ENCODE measurements around the gene SLC2A6. TPM values are rescaled to one million over a fixed set of nuclear protein-coding genes. Genes with fewer than 3 reads are reported as not detected.

Gene SLC2A6
- total and polyA plus RNA-seq, 2 of the 8 experiments (the other 6 are each of a cell fraction or from before 2014, with no cell fraction given) = 16.6 to 17.8 TPM

- H2BK20ac ChIP-seq (ENCODE audit: low read length) = no peak overlapping the region
- H3K9ac ChIP-seq (replicated peaks in 1 of 4; ENCODE audit: extremely low read depth in 1 of 4, low read depth in 3 of 4, low read length in 3 of 4) = no peak overlapping the region
- H3K4me2 ChIP-seq (ENCODE audit: insufficient read depth in 1 of 2, low read depth in 2 of 2, low read length in 2 of 2) = no peak overlapping the region
- H3K4ac ChIP-seq (replicated peaks; ENCODE audit: insufficient read length, low read depth, low read length) = no peak overlapping the region
- DNase-seq (ENCODE audit: low read depth in 1 of 2, low spot score in 2 of 2) = no peak
- no peak overlapping the region for H2AK5ac ChIP-seq (ENCODE audit: low read depth, low read length)
- no peak overlapping the region for H2BK15ac ChIP-seq (ENCODE audit: low read length)
- no peaks in the 10 kb centered on the region for H3K23me2 ChIP-seq (ENCODE audit: low read depth, low read length)
- no peaks in the 10 kb centered on the region for H3K79me1 ChIP-seq (ENCODE audit: low read depth, low read length)
- no peak overlapping the region for H4K91ac ChIP-seq (replicated peaks; ENCODE audit: insufficient read length, low read length)
- H2BK5ac ChIP-seq (ENCODE audit: low read depth, low read length) = no peak overlapping the region
- no peak overlapping the region for H3K14ac ChIP-seq (ENCODE audit: insufficient read length)
- WGBS, 2 experiments (ENCODE audit: extremely low coverage in 1 of 2, insufficient coverage in 1 of 2, insufficient read length in 1 of 2, insufficient replicate concordance in 2 of 2, low coverage in 1 of 2, low lambda C conversion rate in 2 of 2, missing lambda C conversion rate in 1 of 2) = 85% methylated on average over 12 of the region's 13 CpGs; no CpG with 5 or more reads in 1 of the 2 experiments
- no peak for FAIRE-seq
- H3K56ac ChIP-seq (replicated peaks; ENCODE audit: insufficient read length, low read depth, low read length) = no peak overlapping the region
- H4K20me1 ChIP-seq (replicated peaks in 1 of 2; ENCODE audit: control insufficient read depth in 1 of 2, insufficient read depth in 2 of 2, low read length in 2 of 2) = peaks cover 0 to 3% of the 10 kb centered on the region in 2 experiments
- H3K23ac ChIP-seq (ENCODE audit: insufficient read length) = no peak overlapping the region
- no peak overlapping the region for H3K4me3 ChIP-seq (ENCODE audit: extremely low read depth in 1 of 4, insufficient read depth in 2 of 4, low read depth in 3 of 4, low read length in 4 of 4)
- H3K27me3 ChIP-seq (replicated peaks in 1 of 4; ENCODE audit: control insufficient read depth in 3 of 4, extremely low read depth in 1 of 4, insufficient read depth in 3 of 4, low read length in 3 of 4) = no peaks in the 10 kb centered on the region; a peak in 1 of 7 replicates
- H2BK120ac ChIP-seq (replicated peaks; ENCODE audit: low read depth, low read length) = no peak overlapping the region
- H2AFZ ChIP-seq (ENCODE audit: low read length) = no peak overlapping the region
- TF ChIP-seq SP2 (IDR thresholded peaks at IDR 0.05; ENCODE audit: low read length) (no peak), TAF7 (optimal IDR thresholded peaks at IDR 0.05; ENCODE audit: borderline replicate concordance, low read depth, low read length) (no peak), GTF2F1 (IDR thresholded peaks at IDR 0.05; ENCODE audit: borderline replicate concordance, low read depth, low read length) (no peak), POU5F1 (IDR thresholded peaks at IDR 0.05; ENCODE audit: low read depth, low read length) (no peak)
- no peaks in the 10 kb centered on the region for H3K4me1 ChIP-seq (replicated peaks in 1 of 4; ENCODE audit: control insufficient read depth in 3 of 4, insufficient read depth in 4 of 4, low read length in 3 of 4)
- POLR2A ChIA-PET (ENCODE audit: partially characterized antibody) = interaction anchor here (1.3 kb wide), 1 partner anchor 15 kb away, joined by 3 read pairs; no protein-coding TSS in a partner anchor
- no peaks in the 10 kb centered on the region for H3K79me2 ChIP-seq (ENCODE audit: control insufficient read depth in 1 of 2, insufficient read depth in 2 of 2, low read length in 2 of 2)
- H3K27ac ChIP-seq (ENCODE audit: low read depth, low read length) = no peak overlapping the region
- H3K9me3 ChIP-seq (ENCODE audit: insufficient read depth in 2 of 2, low read depth in 1 of 2, low read length in 1 of 2) = no peaks in the 10 kb centered on the region
- H4K8ac ChIP-seq (ENCODE audit: extremely low read depth, insufficient read depth, low read length) = no peak overlapping the region; the same call in 1 of the 2 replicates
- no peaks in the 10 kb centered on the region for H3K36me3 ChIP-seq (ENCODE audit: control insufficient read depth in 2 of 4, insufficient read depth in 4 of 4, low read length in 3 of 4)
- no peak overlapping the region for H2BK12ac ChIP-seq (ENCODE audit: low read depth, low read length)
- CTCF ChIA-PET (ENCODE audit: partially characterized antibody) = interaction anchor here (0.7 to 7.2 kb wide), 4 partner anchors 7 to 297 kb away, joined by 3 to 64 read pairs (median 3); no protein-coding TSS in a partner anchor
- no peak overlapping the region for H3K18ac ChIP-seq (ENCODE audit: extremely low read depth, low read length)
- H4K5ac ChIP-seq (ENCODE audit: insufficient read length, low read depth, low read length) = no peak overlapping the region
Measured at GRCh38 chr9:133448487-133448972, 30.4 kb downstream of the SLC2A6 start.
